ENCODE results near the gene SLC38A4. TPM values are rescaled to one million over a fixed set of nuclear protein-coding genes. Genes with fewer than 3 reads are reported as not detected.

SLC38A4 gene
- polyA plus RNA-seq, 3 donors = not detected

GRCh38 chr12:46770501-46771183 lies 55.2 kb downstream of the SLC38A4 start:
- Histone ChIP-seq H2AFZ (ENCODE audit: insufficient read depth, low read depth, low read length, poor library complexity, severe bottlenecking) (no peak overlapping the region), H3K79me2 (ENCODE audit: insufficient read depth, low read length) (no peaks in the 10 kb centered on the region), H3K9me3 (replicated peaks in 1 of 2; ENCODE audit: control insufficient read depth in 1 of 2, insufficient read depth in 1 of 2, low read length in 2 of 2) (no peaks in the 10 kb centered on the region), H3K36me3 (replicated peaks in 1 of 2; ENCODE audit: control insufficient read depth in 1 of 2, insufficient read depth in 2 of 2, low read length in 2 of 2) (no peaks in the 10 kb centered on the region), H3K4me1 (ENCODE audit: control insufficient read depth in 1 of 2, insufficient read depth in 2 of 2, low read length in 2 of 2) (no peaks in the 10 kb centered on the region), H3K4me3 (replicated peaks in 1 of 3; ENCODE audit: low read depth in 2 of 3, low read length in 3 of 3) (no peak overlapping the region), H3K9ac (ENCODE audit: insufficient read depth, low read length, poor library complexity, severe bottlenecking) (no peak overlapping the region), H3K27me3 (ENCODE audit: control insufficient read depth in 2 of 2, insufficient read depth in 2 of 2, low read length in 2 of 2) (no peaks in the 10 kb centered on the region), H3K27ac (ENCODE audit: low read depth in 1 of 2, low read length in 2 of 2) (no peak overlapping the region), H4K20me1 (ENCODE audit: insufficient read depth, low read length) (no peaks in the 10 kb centered on the region), H3K4me2 (replicated peaks; ENCODE audit: extremely low read depth, low read length, poor library complexity, severe bottlenecking) (no peak overlapping the region)
- H3K27ac Mint-ChIP-seq = no peak overlapping the region
- no peak overlapping the region for H3K4me3 Mint-ChIP-seq
- no peaks in the 10 kb centered on the region for H3K36me3 Mint-ChIP-seq
- no peak for DNase-seq
- intact Hi-C loops (cut with micrococcal nuclease) = no loop called here
- H3K27me3 Mint-ChIP-seq (ENCODE audit: low read depth in 3 of 3) = peaks cover 0 to 2% (median 0%) of the 10 kb centered on the region in 3 donors
- TF ChIP-seq CTCF (IDR thresholded peaks at IDR 0.05) = no peak
- no peaks in the 10 kb centered on the region for H3K4me1 Mint-ChIP-seq
- WGBS (ENCODE audit: insufficient coverage) = 100% methylated on average over 2 of the region's 3 CpGs
- H3K9me3 Mint-ChIP-seq = no peaks in the 10 kb centered on the region

- Histone ChIP-seq H4K20me1 (ENCODE audit: insufficient read depth, low read length) (no peaks in the 10 kb centered on the region), H3K9me3 (replicated peaks in 1 of 2; ENCODE audit: control insufficient read depth in 1 of 2, insufficient read depth in 1 of 2, low read length in 2 of 2) (peaks cover 7% of the 10 kb centered on the region in 2 donors), H3K4me1 (ENCODE audit: control insufficient read depth in 1 of 2, insufficient read depth in 2 of 2, low read length in 2 of 2) (no peaks in the 10 kb centered on the region), H3K4me2 (replicated peaks; ENCODE audit: extremely low read depth, low read length, poor library complexity, severe bottlenecking) (no peak overlapping the region), H3K27ac (ENCODE audit: low read depth in 1 of 2, low read length in 2 of 2) (no peak overlapping the region), H3K9ac (ENCODE audit: insufficient read depth, low read length, poor library complexity, severe bottlenecking) (no peak overlapping the region), H3K79me2 (ENCODE audit: insufficient read depth, low read length) (no peaks in the 10 kb centered on the region), H3K27me3 (ENCODE audit: control insufficient read depth in 2 of 2, insufficient read depth in 2 of 2, low read length in 2 of 2) (no peaks in the 10 kb centered on the region), H2AFZ (ENCODE audit: insufficient read depth, low read depth, low read length, poor library complexity, severe bottlenecking) (no peak overlapping the region), H3K4me3 (replicated peaks in 1 of 3; ENCODE audit: low read depth in 2 of 3, low read length in 3 of 3) (no peak overlapping the region), H3K36me3 (replicated peaks in 1 of 2; ENCODE audit: control insufficient read depth in 1 of 2, insufficient read depth in 2 of 2, low read length in 2 of 2) (no peaks in the 10 kb centered on the region)
- Mint-ChIP-seq H3K4me3 (no peak overlapping the region), H3K27ac (no peak overlapping the region), H3K4me1 (no peaks in the 10 kb centered on the region), H3K36me3 (peaks cover 0 to under 1% of the 10 kb centered on the region in 2 donors), H3K27me3 (ENCODE audit: low read depth in 3 of 3) (no peaks in the 10 kb centered on the region), H3K9me3 (peaks cover 1 to 19% (median 7%) of the 10 kb centered on the region in 7 donors)
- intact Hi-C loops (cut with micrococcal nuclease) = no loop called here
- no CpG with 5 or more reads among the region's 3 CpGs for WGBS (ENCODE audit: insufficient coverage)
- no peak for TF ChIP-seq CTCF (IDR thresholded peaks at IDR 0.05)
- no peak for DNase-seq
Observed at GRCh38 chr12:46764005-46764404, 61.8 kb downstream of the SLC38A4 start.

Measured in CD14-positive monocyte (primary cell).